ENCODE data around the gene EVI5.

DNA sequence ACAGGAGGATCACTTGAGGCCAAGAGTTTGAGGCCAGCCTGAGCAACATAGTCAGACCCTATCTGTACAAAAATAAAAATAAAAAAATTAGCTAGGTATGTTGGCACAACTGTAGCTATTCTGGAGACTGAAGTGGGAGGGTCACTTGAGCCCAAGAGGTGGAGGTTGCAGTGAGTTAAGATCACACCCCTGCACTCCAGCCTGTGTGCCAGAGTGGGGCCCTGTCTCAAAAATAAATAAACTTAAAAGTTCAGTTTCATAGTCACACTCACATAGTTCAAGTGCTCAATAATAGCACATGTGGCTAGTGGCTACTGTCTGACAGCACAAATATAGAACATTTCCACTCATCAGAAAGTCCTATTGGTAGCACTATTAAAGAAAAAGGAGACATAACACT lies 5.2 kb upstream of the EVI5 start:
- TF ChIP-seq GATA2 (IDR thresholded peaks at IDR 0.05; ENCODE audit: low read depth, low read length) (no peak), GATA3 (IDR thresholded peaks at IDR 0.05; ENCODE audit: low read depth, low read length) (no peak)

All from SH-SY5Y (cell line).